CD4-positive, alpha-beta T cell (primary cell): ENCODE results near the gene RYR2. TPM values are rescaled to one million over a fixed set of nuclear protein-coding genes. Genes with fewer than 3 reads are reported as not detected.

ENCODE experiments used
- ATAC-seq: fragments of 200-7000 bp; cut with Tn5 transposase; one replicate; pipeline ENCODE4 v1.10.0; 2022; ENCODE audit warnings: mild to moderate bottlenecking; ENCODE audit not compliant: poor library complexity
- CTCF ChIA-PET: fragments of 350-600 bp; sonication (Branson Sonifier 250); formaldehyde crosslinking; loops from one replicate; lab custom pipeline; 2021; ENCODE audit warnings: antibody characterized with exemption, inconsistent platforms; lab: Charles Lee
- POLR2A ChIA-PET: fragments of 350-600 bp; sonication (Branson Sonifier 250); formaldehyde crosslinking; loops from one replicate; lab custom pipeline; 2021; ENCODE audit warnings: antibody characterized with exemption, inconsistent platforms; lab: Charles Lee
- DNase-seq, 14 experiments: peaks; one replicate each; pipeline ENCODE4 v3.0.0-alpha.2; 2013 to 2020; ENCODE audit warnings: mixed read lengths in 2 of 14
- H3K27ac ChIP-seq, 2 donors: one replicate each; pipeline versions ENCODE4 v1.5.1 to v1.7.0; 2013; ENCODE audit warnings: low read length in 2 of 2, low read depth in 1 of 2, mild to moderate bottlenecking in 1 of 2
- H3K27me3 ChIP-seq, 2 experiments: 1 replicate in 1 of 2; 2 replicates in 1 of 2; pipeline versions ENCODE4 v1.6.1 to v1.7.0; 2013; ENCODE audit warnings: low read length in 2 of 2, control low read depth in 1 of 2, mild to moderate bottlenecking in 1 of 2, moderate library complexity in 1 of 2; ENCODE audit not compliant: insufficient read depth in 2 of 2, control insufficient read depth in 1 of 2
- H3K36me3 ChIP-seq: one replicate; pipeline ENCODE4 v1.6.1; 2013; ENCODE audit warnings: low read length, control low read depth; ENCODE audit not compliant: insufficient read depth
- H3K4me1 ChIP-seq: one replicate; pipeline ENCODE4 v1.6.1; 2013; ENCODE audit warnings: low read length, control low read depth; ENCODE audit not compliant: insufficient read depth
- H3K4me3 ChIP-seq: one replicate; pipeline ENCODE4 v1.5.1; 2013; ENCODE audit warnings: mild to moderate bottlenecking, low read length, moderate library complexity
- H3K9me3 ChIP-seq, 2 experiments: 1 replicate in 1 of 2; 2 replicates in 1 of 2; pipeline versions ENCODE4 v1.6.1 to v1.7.0; 2013; ENCODE audit warnings: low read length in 2 of 2, mild to moderate bottlenecking in 2 of 2, control low read depth in 1 of 2, moderate library complexity in 1 of 2; ENCODE audit not compliant: control insufficient read depth in 1 of 2, insufficient read depth in 1 of 2
- H3K27ac Mint-ChIP-seq: one replicate; pipeline ENCODE4 v1.8.0; 2020; ENCODE audit warnings: mixed read lengths
- H3K27me3 Mint-ChIP-seq: one replicate; pipeline ENCODE4 v1.8.0; 2021; ENCODE audit warnings: mixed read lengths
- H3K36me3 Mint-ChIP-seq: one replicate; pipeline ENCODE4 v1.8.0; 2021; ENCODE audit warnings: low read depth, mixed read lengths
- H3K4me1 Mint-ChIP-seq: one replicate; pipeline ENCODE4 v1.8.0; 2021; ENCODE audit warnings: low read depth, mixed read lengths
- H3K4me3 Mint-ChIP-seq: one replicate; pipeline ENCODE4 v1.8.0; 2020; ENCODE audit warnings: mild to moderate bottlenecking, mixed read lengths
- H3K9me3 Mint-ChIP-seq: one replicate; pipeline ENCODE4 v1.8.0; 2020; ENCODE audit warnings: mixed read lengths
- CTCF ChIP-seq: fragments of 200-600 bp; IDR thresholded peaks from one replicate; pipeline ENCODE4 v1.8.0; 2022; ENCODE audit warnings: antibody characterized with exemption, mild to moderate bottlenecking
- intact Hi-C, 2 experiments: fragments of 100-400 bp; cut with DNase I in 1 of 2; cut with micrococcal nuclease in 1 of 2; formaldehyde crosslinking; loops; one replicate each; pipeline versions ENCODE4 v1.15.1 to v1.9.0; 2023 to 2025; cut with DNase I, micrococcal nuclease
- total RNA-seq, 174 experiments: library from RNA in 2 of 174; stranded (reverse) in 2 of 174; gene quantifications; one replicate each; pipeline ENCODE4 v1.2.3 and lab custom pipeline; 2021 to 2026

The RYR2 gene
- total RNA-seq, 2 experiments from 2014 or later = not detected

DNA sequence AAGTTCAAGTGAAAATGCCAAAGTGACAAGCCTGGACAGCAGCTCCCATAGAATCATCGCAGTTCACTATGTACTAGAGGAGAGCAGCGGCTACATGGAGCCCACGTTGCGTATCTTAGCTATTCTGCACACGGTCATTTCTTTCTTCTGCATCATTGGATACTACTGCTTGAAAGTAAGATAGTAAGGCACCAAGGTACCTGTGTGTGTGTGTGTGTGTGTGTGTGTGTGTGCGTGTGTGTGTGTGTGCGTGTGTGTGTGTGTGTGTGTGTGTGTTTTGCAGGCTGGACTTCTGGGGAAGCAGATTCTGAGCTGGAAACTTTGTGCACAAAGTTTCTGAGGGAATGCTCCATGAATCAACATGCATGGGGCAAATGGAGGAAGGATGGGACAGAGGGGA lies 750.2 kb downstream of the RYR2 start:
- intact Hi-C loops = no loop called here
- Histone ChIP-seq H3K36me3 (no peaks in the 10 kb centered on the region), H3K9me3 (no peaks in the 10 kb centered on the region), H3K4me3 (no peak overlapping the region), H3K27me3 (no peaks in the 10 kb centered on the region), H3K4me1 (no peaks in the 10 kb centered on the region), H3K27ac (no peak overlapping the region)
- POLR2A ChIA-PET = no interaction called here
- no peak for TF ChIP-seq CTCF
- CTCF ChIA-PET = no interaction called here
- no peak overlapping the region for H3K4me3 Mint-ChIP-seq
- H3K36me3 Mint-ChIP-seq = no peaks in the 10 kb centered on the region
- peaks cover 2% of the 10 kb centered on the region for H3K9me3 Mint-ChIP-seq
- H3K27ac Mint-ChIP-seq = no peak overlapping the region
- DNase-seq (no peak), ATAC-seq (no peak)
- H3K4me1 Mint-ChIP-seq = no peaks in the 10 kb centered on the region
- no peaks in the 10 kb centered on the region for H3K27me3 Mint-ChIP-seq

DNA sequence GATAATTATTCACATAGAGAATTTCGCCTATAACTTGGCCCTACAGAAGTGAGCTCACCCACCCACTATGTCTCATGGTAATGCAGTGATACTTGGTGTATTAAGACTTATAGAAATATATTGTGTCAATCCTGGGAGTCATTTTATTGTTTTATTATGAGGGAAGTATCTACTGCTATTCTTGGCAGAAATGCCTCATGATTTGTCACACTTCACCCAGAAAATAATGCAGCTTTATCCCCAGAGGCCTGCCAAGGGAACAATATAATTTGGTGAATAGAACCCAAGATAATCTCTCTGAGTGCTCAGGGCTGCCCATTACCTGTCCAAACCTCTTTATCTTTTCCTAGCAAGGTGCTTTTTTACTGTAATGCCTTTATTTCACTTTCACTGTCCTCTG lies 750.7 kb downstream of the RYR2 start:
- intact Hi-C loops = no loop called here
- H3K36me3 Mint-ChIP-seq = no peaks in the 10 kb centered on the region

DNA sequence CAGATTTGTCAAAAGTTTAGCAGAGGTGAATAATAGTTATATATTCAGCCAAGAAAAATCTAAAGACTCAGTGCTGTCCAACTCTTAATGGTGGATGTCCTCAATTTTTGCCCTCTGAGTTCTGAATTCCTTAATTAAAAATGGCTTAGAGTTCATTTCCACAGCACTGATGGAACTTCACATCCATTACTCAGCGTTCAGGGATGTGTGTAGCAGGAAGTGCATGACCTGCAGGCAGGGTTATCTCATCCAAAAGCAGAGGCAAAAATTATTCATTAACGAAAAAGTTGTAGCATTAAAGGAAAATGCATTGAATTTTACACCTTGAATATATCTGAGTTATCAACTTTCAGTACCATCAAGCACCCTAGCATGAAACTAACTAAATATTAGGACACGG lies 752.1 kb downstream of the RYR2 start:
- peaks cover 2% of the 10 kb centered on the region for H3K9me3 Mint-ChIP-seq
- DNase-seq = no peak
- no peak overlapping the region for H3K27ac Mint-ChIP-seq
- no peaks in the 10 kb centered on the region for H3K4me1 Mint-ChIP-seq
- Histone ChIP-seq H3K4me1 (no peaks in the 10 kb centered on the region), H3K27me3 (no peaks in the 10 kb centered on the region), H3K36me3 (no peaks in the 10 kb centered on the region), H3K4me3 (no peak overlapping the region), H3K9me3 (no peaks in the 10 kb centered on the region), H3K27ac (no peak overlapping the region)
- ATAC-seq = no peak
- ChIA-PET POLR2A (no interaction called here), CTCF (no interaction called here)
- H3K27me3 Mint-ChIP-seq = no peaks in the 10 kb centered on the region
- intact Hi-C loops = no loop called here
- no peak overlapping the region for H3K4me3 Mint-ChIP-seq
- H3K36me3 Mint-ChIP-seq = no peaks in the 10 kb centered on the region
- no peak for TF ChIP-seq CTCF

More for the DNA sequence above, 750.7 kb downstream of the RYR2 start:
- Histone ChIP-seq H3K9me3 (no peaks in the 10 kb centered on the region), H3K4me3 (no peak overlapping the region), H3K4me1 (no peaks in the 10 kb centered on the region), H3K27me3 (no peaks in the 10 kb centered on the region), H3K27ac (no peak overlapping the region), H3K36me3 (no peaks in the 10 kb centered on the region)
- Mint-ChIP-seq H3K4me1 (no peaks in the 10 kb centered on the region), H3K4me3 (no peak overlapping the region), H3K27ac (no peak overlapping the region), H3K27me3 (no peaks in the 10 kb centered on the region), H3K9me3 (peaks cover 2% of the 10 kb centered on the region)
- no peak for ATAC-seq
- ChIA-PET POLR2A (no interaction called here), CTCF (no interaction called here)
- no peak for TF ChIP-seq CTCF
- DNase-seq = no peak
